ENCODE measurements around the gene ENTPD2.
"Not testable (repeated sequence)": the region's sequence is repeated elsewhere in the genome, so short reads cannot be mapped to it uniquely, and the experiment has no call there.

Gene ENTPD2

GRCh38 chr9:137014166-137014565 is 39.7 kb downstream of the ENTPD2 start:
- no peak for DNase-seq

- DNase-seq, result no peak
Observed at GRCh38 chr9:137013571-137013940, 40.3 kb downstream of the ENTPD2 start.

DNA sequence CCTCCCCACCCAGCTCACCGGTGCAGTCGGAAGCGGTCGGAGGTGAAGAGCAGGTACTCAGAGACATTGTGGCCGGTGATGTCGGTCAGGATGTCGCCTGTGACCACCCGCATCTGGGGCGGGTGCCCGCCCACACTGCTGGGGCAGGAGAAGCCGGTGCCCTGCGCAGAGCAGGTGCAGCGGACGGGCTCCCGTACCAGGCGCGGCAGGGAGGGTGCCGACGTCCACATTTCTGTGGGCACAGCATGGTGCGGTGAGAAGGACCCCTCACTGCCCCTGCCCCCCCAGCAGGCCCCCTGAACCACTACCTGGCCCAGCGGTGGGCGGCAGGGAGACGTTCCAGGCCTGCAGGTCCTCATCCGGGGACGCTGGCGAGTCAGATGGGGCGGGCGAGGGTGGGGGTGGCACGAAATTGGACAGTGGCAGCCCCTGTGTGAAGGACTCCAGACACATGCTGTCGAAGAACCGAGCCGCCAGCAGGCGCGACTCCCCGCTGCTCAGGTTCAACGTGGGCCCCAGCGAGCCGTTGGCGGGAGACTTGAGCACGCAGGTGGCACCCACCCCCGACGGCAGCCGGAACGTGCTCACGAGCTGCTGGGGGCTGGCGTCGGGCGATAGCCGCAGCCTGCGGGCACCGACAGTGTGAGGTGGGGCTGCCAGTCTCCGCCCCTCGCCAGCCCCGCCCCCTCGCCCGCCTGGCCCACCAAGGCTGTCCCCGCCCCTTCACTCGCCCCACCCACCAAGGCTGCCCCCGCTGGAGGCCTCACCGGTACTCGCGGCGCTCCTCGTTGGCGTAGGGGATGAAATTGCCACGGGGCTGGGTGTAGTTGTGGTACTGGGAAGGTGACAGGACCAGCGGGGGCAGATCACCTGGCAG is 40.9 kb downstream of the ENTPD2 start:
- no peak for DNase-seq

DNA sequence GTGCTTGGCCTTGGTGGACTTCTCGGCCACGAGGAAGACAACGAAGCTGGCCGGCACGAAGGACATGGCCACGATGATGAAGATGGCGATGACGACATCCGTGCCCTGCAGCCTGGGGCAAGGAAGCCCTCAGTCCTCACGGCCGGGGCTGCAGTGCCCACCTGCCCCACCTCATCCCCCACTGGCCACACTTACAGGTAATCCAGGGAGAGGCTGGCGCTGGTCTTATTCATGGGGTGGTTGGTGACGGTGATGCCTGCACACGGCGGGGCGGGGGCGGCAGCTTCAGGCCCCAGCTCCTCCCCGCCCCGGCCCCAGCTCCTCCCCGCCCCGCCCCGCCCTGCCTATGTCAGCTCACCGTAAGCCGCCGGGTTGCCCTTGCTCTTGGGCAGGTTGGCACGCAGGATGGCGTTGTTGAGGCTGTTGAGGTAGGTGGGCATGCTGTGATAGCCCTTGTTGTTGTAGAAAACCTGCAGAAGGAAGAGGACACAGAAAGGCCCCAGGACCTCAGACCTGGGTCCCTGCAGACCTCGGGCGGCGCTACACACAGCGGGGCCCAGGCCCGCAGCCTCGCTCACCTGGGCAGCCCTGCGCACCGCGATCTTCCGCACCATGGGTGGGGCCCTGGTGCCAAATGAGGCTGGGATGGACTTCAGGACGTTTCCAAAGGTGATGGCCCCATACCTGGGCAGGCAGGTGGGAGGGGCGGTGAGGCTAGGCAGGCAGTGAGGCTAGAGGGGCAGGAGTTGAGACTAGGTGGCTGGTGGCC is 41.8 kb downstream of the ENTPD2 start:
- DNase-seq, result no peak

- no peak for DNase-seq
Observed at GRCh38 chr9:137011156-137011555, 42.7 kb downstream of the ENTPD2 start.

DNA sequence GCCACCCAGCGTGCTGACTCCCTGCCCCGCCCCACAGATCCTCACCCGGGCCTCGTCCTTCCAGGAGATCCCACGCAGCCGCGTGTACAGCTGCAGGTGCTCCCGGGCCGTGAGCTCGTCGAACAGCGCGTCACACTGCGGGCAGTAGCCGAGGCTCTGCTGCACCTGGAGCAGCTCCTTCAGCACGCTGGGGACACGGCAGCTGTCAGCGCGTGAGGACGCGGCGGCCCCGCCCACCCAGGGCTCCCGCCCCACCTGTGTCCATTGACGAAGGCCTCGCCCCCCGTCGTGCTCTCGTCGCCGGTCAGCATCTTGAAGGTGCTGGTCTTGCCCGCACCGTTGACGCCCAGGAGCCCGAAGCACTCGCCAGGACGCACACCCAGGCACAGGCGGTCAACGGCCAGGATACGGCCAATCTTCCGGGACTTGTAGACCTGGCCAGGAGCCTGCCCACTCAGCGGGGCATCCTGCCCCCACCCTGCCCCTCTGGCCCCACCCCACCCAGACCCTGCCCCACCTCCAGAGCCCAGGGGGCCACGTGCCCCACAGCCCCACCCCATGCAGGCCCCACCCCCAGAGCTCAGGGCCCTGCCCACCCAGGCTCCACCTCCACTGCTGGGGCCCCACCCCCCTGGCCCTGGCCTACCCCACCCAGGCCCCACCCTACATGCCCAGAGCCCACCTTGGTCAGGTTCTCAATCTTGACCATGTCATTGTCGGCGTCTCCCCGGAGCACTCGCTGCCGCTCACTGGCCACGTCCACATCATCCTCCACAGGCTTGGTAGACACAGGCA is 43.7 kb downstream of the ENTPD2 start:
- no peak for DNase-seq

GRCh38 chr9:137009217-137009616 is 44.6 kb downstream of the ENTPD2 start:
- DNase-seq, result no peak

GRCh38 chr9:137008312-137008711 is 45.5 kb downstream of the ENTPD2 start:
- no peak for DNase-seq

GRCh38 chr9:137007816-137008270 is 46.0 kb downstream of the ENTPD2 start:
- no peak for DNase-seq

DNA sequence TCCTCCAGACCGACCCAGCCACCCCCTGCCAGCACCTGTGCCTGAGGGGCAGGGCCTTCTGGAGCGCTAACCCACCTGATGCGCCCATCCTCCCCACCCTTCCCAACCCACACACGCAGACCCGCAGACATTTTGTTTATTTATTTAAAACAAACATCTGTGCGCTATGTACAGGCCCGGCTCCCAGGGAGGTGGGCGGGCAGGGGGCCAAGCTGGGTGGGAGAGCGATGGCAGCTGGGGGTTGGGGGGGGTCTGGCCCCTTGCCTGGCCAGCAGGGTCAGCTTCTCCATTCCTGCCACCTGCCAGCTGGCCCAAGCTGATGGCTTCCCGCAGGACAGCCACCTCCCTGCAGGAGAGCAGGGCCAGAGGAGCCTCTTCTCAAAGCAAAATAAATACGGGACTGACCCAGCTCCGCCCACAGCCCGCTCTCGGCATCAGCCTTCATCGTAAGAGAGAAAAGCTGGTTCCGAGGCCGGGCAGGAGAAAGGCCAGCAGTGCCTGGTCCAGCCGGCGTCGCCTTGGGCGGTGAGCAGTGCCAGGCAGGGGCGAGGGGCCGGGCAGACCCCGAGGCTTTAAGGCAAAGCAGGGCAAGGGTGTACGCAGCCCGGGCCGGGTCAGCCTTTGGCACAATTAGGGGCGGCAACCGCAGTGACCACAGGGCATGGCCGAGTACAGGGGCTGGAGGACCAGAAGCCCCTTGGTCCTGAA is 46.6 kb downstream of the ENTPD2 start:
- no peak for DNase-seq

- no peak for DNase-seq
Observed at GRCh38 chr9:137006116-137007003, 47.5 kb downstream of the ENTPD2 start.

GRCh38 chr9:137004285-137004684 is 49.6 kb downstream of the ENTPD2 start:
- DNase-seq, result not testable (repeated sequence)

GRCh38 chr9:137002646-137003041 is 51.2 kb downstream of the ENTPD2 start:
- no peak for DNase-seq

DNA sequence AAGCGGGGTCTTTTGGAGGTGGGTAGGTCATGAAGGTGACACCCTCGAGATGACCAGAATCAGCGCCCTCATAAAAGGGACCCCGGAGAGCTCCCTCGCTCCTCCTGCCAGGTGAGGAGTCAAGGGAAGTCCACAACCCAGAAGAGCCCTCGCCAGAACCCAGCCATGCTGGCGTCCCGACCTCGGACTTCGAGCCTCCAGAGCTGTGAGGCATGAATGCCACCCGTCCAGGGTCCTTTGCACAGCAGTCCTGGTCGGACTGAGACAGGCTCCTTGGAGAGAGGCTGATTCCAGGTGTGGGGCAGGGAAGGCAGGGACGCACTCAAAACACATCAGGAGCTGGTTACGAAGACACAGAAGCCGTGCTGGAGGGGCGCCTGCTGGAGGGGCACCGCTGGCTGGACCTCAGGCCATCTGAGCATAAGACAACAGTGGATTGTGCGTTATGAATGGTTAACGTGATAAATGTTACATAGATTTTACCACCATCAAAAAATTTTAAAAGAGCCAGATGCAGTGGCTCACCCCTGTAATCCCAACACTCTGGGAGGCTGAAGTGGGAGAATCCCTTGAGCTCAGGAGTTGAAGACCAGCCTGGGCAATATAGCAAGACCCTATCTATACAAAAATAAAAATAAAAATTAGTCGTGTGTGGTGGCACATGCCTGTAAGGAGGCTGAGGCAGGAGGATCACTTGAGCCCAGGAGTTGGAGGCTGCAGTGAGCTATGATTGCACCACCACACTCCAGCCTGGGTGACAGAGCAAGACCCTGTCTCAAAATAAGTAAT is 51.8 kb downstream of the ENTPD2 start:
- no peak for DNase-seq

DNA sequence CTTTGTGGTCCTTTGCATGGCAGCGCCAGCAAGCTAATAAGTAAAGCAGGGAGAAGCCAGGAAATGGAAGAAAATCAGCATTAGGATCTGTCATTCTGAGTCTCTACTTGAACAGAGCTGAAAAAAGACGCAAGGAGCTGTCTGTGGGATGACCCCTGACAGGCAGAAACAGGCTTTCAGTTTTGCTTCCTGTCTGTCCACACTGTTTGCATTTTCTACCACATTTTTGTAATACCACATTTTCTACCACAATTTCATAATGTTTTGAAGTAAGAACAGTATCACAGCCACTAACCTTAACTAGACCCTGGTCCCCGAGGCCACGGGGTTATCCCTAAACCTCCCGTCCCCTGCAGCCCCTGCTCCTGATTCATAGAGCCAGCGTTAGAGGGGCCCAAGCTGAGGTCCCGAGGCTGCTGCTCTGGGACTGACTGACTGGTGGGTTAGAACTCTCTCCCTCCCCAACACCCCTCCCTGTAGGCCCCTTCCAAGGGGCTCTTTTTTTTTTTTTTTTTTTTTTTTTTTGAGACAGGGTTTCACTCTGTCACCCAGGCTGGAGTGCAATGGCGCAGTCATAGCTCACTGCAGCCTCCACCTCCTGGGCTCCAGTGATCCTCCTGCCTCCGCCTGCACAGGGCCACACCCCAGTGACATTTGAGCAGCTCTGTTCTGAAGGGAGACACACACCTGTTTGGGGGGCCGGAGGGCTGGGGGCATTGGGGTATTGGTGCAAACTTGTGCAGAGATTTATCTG is 53.5 kb downstream of the ENTPD2 start:
- DNase-seq, result no peak
